ENCODE results near the gene PFN4. TPM values are rescaled to one million over a fixed set of nuclear protein-coding genes. Genes with fewer than 3 reads are reported as not detected.

Gene PFN4
- total RNA-seq, 2 donors from 2014 or later = 0.39 TPM; not detected in 1

- H3K9me3 ChIP-seq = no peaks in the 10 kb centered on the region
- DNase-seq (ENCODE audit: low spot score) = no peak
- H3K27me3 ChIP-seq = no peaks in the 10 kb centered on the region
- no peak overlapping the region for H3K4me3 ChIP-seq
- no peaks in the 10 kb centered on the region for H3K4me1 ChIP-seq
- H3K36me3 ChIP-seq = peaks cover 12% of the 10 kb centered on the region
- no peak for TF ChIP-seq CTCF (IDR thresholded peaks at IDR 0.05)
- no peak overlapping the region for H3K27ac ChIP-seq
Measured at GRCh38 chr2:24162494-24162893, 39.4 kb upstream of the PFN4 start.

- no peak for TF ChIP-seq CTCF (IDR thresholded peaks at IDR 0.05)
- Histone ChIP-seq H3K27me3 (no peaks in the 10 kb centered on the region), H3K4me3 (no peak overlapping the region), H3K9me3 (no peaks in the 10 kb centered on the region), H3K27ac (no peak overlapping the region), H3K36me3 (peaks cover 12% of the 10 kb centered on the region), H3K4me1 (no peaks in the 10 kb centered on the region)
- DNase-seq (ENCODE audit: low spot score) = no peak
Measured at GRCh38 chr2:24160761-24161160, 37.6 kb upstream of the PFN4 start.

- H3K27ac ChIP-seq = no peak overlapping the region
- no peak for TF ChIP-seq CTCF (IDR thresholded peaks at IDR 0.05)
- H3K36me3 ChIP-seq = peaks cover 12% of the 10 kb centered on the region
- H3K9me3 ChIP-seq = no peaks in the 10 kb centered on the region
- no peaks in the 10 kb centered on the region for H3K27me3 ChIP-seq
- no peaks in the 10 kb centered on the region for H3K4me1 ChIP-seq
- no peak for DNase-seq (ENCODE audit: low spot score)
- H3K4me3 ChIP-seq = no peak overlapping the region
Measured at GRCh38 chr2:24159708-24160107, 36.6 kb upstream of the PFN4 start.

- DNase-seq (ENCODE audit: low spot score) = no peak
- Histone ChIP-seq H3K27me3 (no peaks in the 10 kb centered on the region), H3K9me3 (no peaks in the 10 kb centered on the region), H3K4me3 (no peak overlapping the region), H3K4me1 (no peaks in the 10 kb centered on the region), H3K27ac (no peak overlapping the region), H3K36me3 (peaks cover 12% of the 10 kb centered on the region)
- TF ChIP-seq CTCF (IDR thresholded peaks at IDR 0.05) = no peak
Measured at GRCh38 chr2:24158131-24158530, 35.0 kb upstream of the PFN4 start.

- no peak for TF ChIP-seq CTCF (IDR thresholded peaks at IDR 0.05)
- H3K4me3 ChIP-seq = no peak overlapping the region
- H3K27ac ChIP-seq = no peak overlapping the region
- no peaks in the 10 kb centered on the region for H3K4me1 ChIP-seq
- no peak for DNase-seq (ENCODE audit: low spot score)
- no peaks in the 10 kb centered on the region for H3K27me3 ChIP-seq
- peaks cover 13% of the 10 kb centered on the region for H3K36me3 ChIP-seq
- H3K9me3 ChIP-seq = no peaks in the 10 kb centered on the region
Measured at GRCh38 chr2:24153478-24153877, 30.3 kb upstream of the PFN4 start.

- no peak overlapping the region for H3K4me3 ChIP-seq
- H3K27me3 ChIP-seq = no peaks in the 10 kb centered on the region
- H3K9me3 ChIP-seq = peaks cover 0 to 8% of the 10 kb centered on the region in 2 donors
- no peaks in the 10 kb centered on the region for H3K4me1 ChIP-seq
- DNase-seq (ENCODE audit: low spot score) = no peak
- no peak overlapping the region for H3K27ac ChIP-seq
- TF ChIP-seq CTCF (IDR thresholded peaks at IDR 0.05) = no peak
- peaks cover 21% of the 10 kb centered on the region for H3K36me3 ChIP-seq
Measured at GRCh38 chr2:24152413-24153197, 29.5 kb upstream of the PFN4 start.

Data from right atrium auricular region (tissue), 2 donors.